Endothelial cell of umbilical vein (primary cell): ENCODE measurements around the gene HOXA4. TPM values are rescaled to one million over a fixed set of nuclear protein-coding genes. Genes with fewer than 3 reads are reported as not detected.

Experiments used
- BruUV-seq: library from RNA; stranded (reverse); fragments of 400-500 nt; replicated peaks from 2 replicates; lab custom pipeline; 2021; lab: Mats Ljungman, UMichigan
- CTCF ChIA-PET: fragments of 300-600, 350-600 bp; sonication (Branson Sonifier 250); formaldehyde crosslinking; loops from one replicate; lab custom pipeline; 2021; ENCODE audit warnings: antibody characterized with exemption, inconsistent platforms; lab: Charles Lee
- POLR2A ChIA-PET: fragments of 300-600, 350-600 bp; sonication (Branson Sonifier 250); formaldehyde crosslinking; loops from one replicate; lab custom pipeline; 2021; ENCODE audit warnings: antibody characterized with exemption, inconsistent platforms; lab: Charles Lee
- DNase-seq: peaks from one replicate; pipeline ENCODE4 v3.0.0-alpha.2; 2011; ENCODE audit warnings: low read depth, low spot score
- FAIRE-seq: peaks from 2 replicates; lab custom pipeline; 2011; peaks lifted over from hg19 to GRCh38; lab: Jason Lieb, UNC
- H2AFZ ChIP-seq: 2 replicates; pipeline ENCODE4 v1.6.0; 2012; ENCODE audit warnings: low read depth, low read length, control low read depth, inconsistent platforms
- H3K27ac ChIP-seq: 2 replicates; pipeline ENCODE4 v1.5.1; 2011; ENCODE audit warnings: low read depth, mild to moderate bottlenecking, control low read depth, low read length, moderate library complexity; ENCODE audit not compliant: insufficient read depth
- H3K27me3 ChIP-seq, 2 experiments: 2 replicates each; pipeline versions ENCODE4 v1.6.0 to v1.6.1; 2011; ENCODE audit warnings: low read length in 2 of 2, mixed read lengths in 1 of 2; ENCODE audit not compliant: control insufficient read depth in 2 of 2, insufficient read depth in 2 of 2
- H3K36me3 ChIP-seq, 2 experiments: 2 replicates in 1 of 2; 3 replicates in 1 of 2; pipeline ENCODE4 v1.5.1; 2011; ENCODE audit warnings: low read length in 2 of 2, mild to moderate bottlenecking in 1 of 2, moderate library complexity in 1 of 2; ENCODE audit not compliant: control insufficient read depth in 2 of 2, insufficient read depth in 2 of 2; ENCODE audit errors: extremely low read depth in 1 of 2
- H3K4me1 ChIP-seq: 3 replicates; pipeline ENCODE4 v1.5.1; 2011; ENCODE audit warnings: mild to moderate bottlenecking, low read length; ENCODE audit not compliant: control insufficient read depth, insufficient read depth; ENCODE audit errors: extremely low read depth
- H3K4me2 ChIP-seq: 2 replicates; pipeline ENCODE4 v1.6.1; 2011; ENCODE audit warnings: low read length, control low read depth, mixed read lengths; ENCODE audit not compliant: insufficient read depth
- H3K4me3 ChIP-seq, 3 experiments: fragments of 200-600 bp in 1 of 3; sonication (generic), shearing (Covaris generic) in 1 of 3; replicated peaks in 1 of 3; 2 replicates each; pipeline ENCODE4 v1.5.1; 2011 to 2016; ENCODE audit warnings: control low read depth in 3 of 3, low read length in 3 of 3, mild to moderate bottlenecking in 2 of 3, inconsistent platforms in 1 of 3, low read depth in 1 of 3, moderate library complexity in 1 of 3; ENCODE audit not compliant: insufficient read depth in 1 of 3
- H3K79me2 ChIP-seq: 2 replicates; pipeline ENCODE4 v1.6.0; 2012; ENCODE audit warnings: low read length, inconsistent platforms; ENCODE audit not compliant: control insufficient read depth, insufficient read depth
- H3K9ac ChIP-seq: replicated peaks from 2 replicates; pipeline ENCODE3; 2011; ENCODE audit warnings: low read length, control low read depth; ENCODE audit not compliant: insufficient read depth; ENCODE audit errors: extremely low read depth
- H3K9me1 ChIP-seq: replicated peaks from 3 replicates; pipeline ENCODE4 v1.6.0; 2011; ENCODE audit warnings: mild to moderate bottlenecking, low read length; ENCODE audit not compliant: control insufficient read depth, insufficient read depth; ENCODE audit errors: extremely low read depth
- H3K9me3 ChIP-seq: replicated peaks from 2 replicates; pipeline ENCODE4 v1.5.1; 2012; ENCODE audit warnings: low read length, inconsistent platforms; ENCODE audit not compliant: control insufficient read depth, insufficient read depth
- H4K20me1 ChIP-seq: replicated peaks from 2 replicates; pipeline ENCODE3; 2011; ENCODE audit warnings: mild to moderate bottlenecking, low read length; ENCODE audit not compliant: control insufficient read depth, insufficient read depth; ENCODE audit errors: extremely low read depth
- CTCF ChIP-seq, 2 donors: IDR thresholded peaks; 1 replicate in 1 of 2; 2 replicates in 1 of 2; pipeline ENCODE4 v1.5.1; 2011; ENCODE audit warnings: low read length in 2 of 2, mild to moderate bottlenecking in 2 of 2, moderate library complexity in 2 of 2, control low read depth in 1 of 2, inconsistent platforms in 1 of 2, low read depth in 1 of 2; ENCODE audit not compliant: insufficient read depth in 1 of 2; ENCODE audit errors: extremely low read depth in 1 of 2
- MAX ChIP-seq: IDR thresholded peaks from 2 replicates; pipeline ENCODE4 v1.6.1; 2011; ENCODE audit not compliant: insufficient read depth, insufficient read length
- MYC ChIP-seq: IDR thresholded peaks from one replicate; pipeline ENCODE4 v1.6.1; 2011; ENCODE audit warnings: mild to moderate bottlenecking, low read depth, low read length
- POLR2A ChIP-seq: IDR thresholded peaks from 2 replicates; pipeline ENCODE4 v1.6.1; 2012; ENCODE audit warnings: low read depth, mild to moderate bottlenecking, control low read depth, low read length
- POLR2AphosphoS5 ChIP-seq: IDR thresholded peaks from 2 replicates; pipeline ENCODE4 v1.6.1; 2012; ENCODE audit warnings: low read depth, mild to moderate bottlenecking, control low read depth, low read length, moderate library complexity; ENCODE audit not compliant: insufficient read depth
- dilution Hi-C: fragments of 300-500 bp; cut with MboI; formaldehyde crosslinking; loops from one replicate; pipeline ENCODE4 v1.15.0; 2019; ENCODE audit warnings: low sequenced_read_pairs; ENCODE audit not compliant: extremely low pct_ligation_motif_present
- intact Hi-C: fragments of 100-400 bp; cut with micrococcal nuclease; formaldehyde crosslinking; loops from one replicate; pipeline ENCODE4 v1.10.0; 2022
- polyA plus RNA-seq, 4 experiments: library from polyadenylated mRNA; depleted of rRNA in 3 of 4; stranded (reverse) in 3 of 4; unstranded in 1 of 4; fragments of >200 nt; gene quantifications; 2 replicates each; pipeline versions ENCODE4 v1.2.1 to v1.2.3, GENCODE V29; 2011 to 2012; ENCODE audit warnings: missing spikeins in 1 of 4
- total RNA-seq: library from RNA; stranded (reverse); gene quantifications from 2 replicates; pipeline ENCODE4 v1.2.3, GENCODE V29; 2021

The HOXA4 gene
- total and polyA plus RNA-seq, 2 donors (not counting 3 experiments of a cell fraction or from before 2014, with no cell fraction given) = 4.9 to 8.1 TPM

GRCh38 chr7:27132978-27133377, 2.4 kb upstream of the HOXA4 start:
- dilution Hi-C loops = no loop called here

GRCh38 chr7:27132214-27132613, 1.7 kb upstream of the HOXA4 start:
- H3K9ac ChIP-seq = no peak overlapping the region
- intact Hi-C loops = no loop called here
- peak; percentile 5 for DNase-seq
- peaks cover 0 to 11% of the 10 kb centered on the region in 2 experiments for H3K36me3 ChIP-seq
- ChIA-PET CTCF (interaction anchor here (1.6 to 2.7 kb wide), 11 partner anchors 9 to 450 kb away, joined by 3 to 16 read pairs (median 8); no protein-coding TSS in a partner anchor), POLR2A (interaction anchor here (0.7 to 1.3 kb wide), 2 partner anchors 268 to 443 kb away, joined by 3 to 4 read pairs; partner anchors contain the start of gene SKAP2)
- no peak for TF ChIP-seq MAX
- no peak for TF ChIP-seq POLR2A
- no peak for TF ChIP-seq MYC
- TF ChIP-seq POLR2AphosphoS5 = no peak
- no peak for TF ChIP-seq CTCF (IDR thresholded peaks at IDR 0.05; ENCODE audit: extremely low read depth in 1 of 2, insufficient read depth in 1 of 2, low read depth in 1 of 2, low read length in 2 of 2)
- H3K4me2 ChIP-seq = no peak overlapping the region
- H3K27ac ChIP-seq = no peak overlapping the region
- no TSS peak for BruUV-seq
- H3K4me3 ChIP-seq = no peak overlapping the region
- no peak overlapping the region for H2AFZ ChIP-seq
- no peaks in the 10 kb centered on the region for H3K27me3 ChIP-seq
- H3K79me2 ChIP-seq = peaks cover 74% of the 10 kb centered on the region
- H3K9me1 ChIP-seq = no peaks in the 10 kb centered on the region
- no peaks in the 10 kb centered on the region for H4K20me1 ChIP-seq
- no peak for FAIRE-seq
- H3K9me3 ChIP-seq = no peaks in the 10 kb centered on the region
- H3K4me1 ChIP-seq = peaks cover 70% of the 10 kb centered on the region
- dilution Hi-C loops = no loop called here

More at GRCh38 chr7:27132978-27133377, 2.4 kb upstream of the HOXA4 start:
- Histone ChIP-seq H3K4me1 (peaks cover 78% of the 10 kb centered on the region), H3K27me3 (no peaks in the 10 kb centered on the region), H4K20me1 (no peaks in the 10 kb centered on the region), H3K79me2 (peaks cover 76% of the 10 kb centered on the region), H2AFZ (no peak overlapping the region), H3K4me2 (peak overlapping the region; percentile 61), H3K4me3 (no peak overlapping the region), H3K9me1 (no peaks in the 10 kb centered on the region), H3K9me3 (no peaks in the 10 kb centered on the region), H3K27ac (peak overlapping the region; percentile 82), H3K36me3 (peaks cover 0 to 8% of the 10 kb centered on the region in 2 experiments), H3K9ac (peak overlapping the region; percentile 70)
- FAIRE-seq (no peak), DNase-seq (no peak)
- TF ChIP-seq MYC = no peak
- ChIA-PET CTCF (interaction anchor here (1.3 to 2.4 kb wide), 2 partner anchors 36 to 279 kb away, joined by 3 to 16 read pairs; no protein-coding TSS in a partner anchor), POLR2A (no interaction called here)
- no TSS peak for BruUV-seq
- intact Hi-C loops = no loop called here
